HG03060 (cell line): ENCODE data around the gene COMMD7.

Experiments used
- ATAC-seq: cut with Tn5 transposase; IDR thresholded peaks from one replicate; pipeline ENCODE4 v1.9.1; 2021; ENCODE audit warnings: low read depth, moderate number of reproducible peaks; ENCODE audit not compliant: unreplicated experiment

Gene COMMD7

GRCh38 chr20:32652739-32653526 is 90.3 kb downstream of the COMMD7 start:
- ATAC-seq: no peak
